MCF 10A (cell line): ENCODE results near the gene METTL1. TPM values are rescaled to one million over a fixed set of nuclear protein-coding genes. Genes with fewer than 3 reads are reported as not detected.

Experiments used
- BruUV-seq: library from RNA; stranded (reverse); fragments of 400-500 nt; replicated peaks from 2 replicates; lab custom pipeline; 2021; lab: Mats Ljungman, UMichigan
- CTCF ChIA-PET: fragments of 300-600 bp; sonication (Branson Sonifier 250); formaldehyde crosslinking; extraction: SDS; loops from one replicate; lab custom pipeline; 2021; ENCODE audit warnings: antibody characterized with exemption, inconsistent platforms; lab: Yijun Ruan, JAX
- POLR2A ChIA-PET: fragments of 300-600, 350-650 bp; sonication (Branson Sonifier 250); formaldehyde crosslinking; extraction: SDS; loops from one replicate; lab custom pipeline; 2020; ENCODE audit warnings: antibody characterized with exemption, inconsistent platforms; lab: Yijun Ruan, JAX
- DNase-seq: peaks from one replicate; pipeline ENCODE4 v3.0.0-alpha.2; 2018; ENCODE audit not compliant: unreplicated experiment
- H3K27ac Mint-ChIP-seq: one replicate; pipeline ENCODE4 v1.8.0; 2022; ENCODE audit warnings: mild to moderate bottlenecking, low read depth, mixed read lengths; ENCODE audit not compliant: unreplicated experiment
- H3K27me3 Mint-ChIP-seq: one replicate; pipeline ENCODE4 v1.8.0; 2022; ENCODE audit warnings: mixed read lengths; ENCODE audit not compliant: insufficient read depth, unreplicated experiment
- H3K36me3 Mint-ChIP-seq: one replicate; pipeline ENCODE4 v1.8.0; 2022; ENCODE audit warnings: mild to moderate bottlenecking, moderate library complexity, mixed read lengths; ENCODE audit not compliant: insufficient read depth, unreplicated experiment
- H3K4me1 Mint-ChIP-seq: one replicate; pipeline ENCODE4 v1.8.0; 2022; ENCODE audit warnings: mixed read lengths; ENCODE audit not compliant: insufficient read depth, unreplicated experiment
- H3K4me3 Mint-ChIP-seq: one replicate; pipeline ENCODE4 v1.8.0; 2022; ENCODE audit warnings: mild to moderate bottlenecking, moderate library complexity, mixed read lengths; ENCODE audit not compliant: unreplicated experiment
- H3K9me3 Mint-ChIP-seq: one replicate; pipeline ENCODE4 v1.8.0; 2022; ENCODE audit warnings: mixed read lengths; ENCODE audit not compliant: unreplicated experiment
- CTCF ChIP-seq: fragments of 200-600 bp; IDR thresholded peaks from one replicate; pipeline ENCODE4 v1.8.0; 2022; ENCODE audit warnings: antibody characterized with exemption, mild to moderate bottlenecking; ENCODE audit not compliant: unreplicated experiment
- intact Hi-C: fragments of 100-400 bp; cut with micrococcal nuclease; formaldehyde crosslinking; loops from 2 replicates; pipeline ENCODE4 v1.14.1; 2022
- total RNA-seq: library from RNA; stranded (reverse); gene quantifications from 2 replicates; pipeline ENCODE4 v1.2.3, GENCODE V29; 2022

The METTL1 gene
- total RNA-seq, 1 experiment from 2014 or later = 40.6 TPM

GRCh38 chr12:57751788-57752667, 19.9 kb downstream of the METTL1 start, which contains the start of gene CDK4:
CDK4 (minus strand) TSS chr12:57752310; CDS start chr12:57751717, 593 bp downstream.
- CTCF ChIA-PET = interaction anchor here (0.6 to 1.2 kb wide), 4 partner anchors 8 to 564 kb away, joined by 3 to 5 read pairs (median 4); no protein-coding TSS in a partner anchor
- TF ChIP-seq CTCF = no peak

GRCh38 chr12:57751432-57751787, 20.5 kb downstream of the METTL1 start:
- DNase-seq = no peak

More at GRCh38 chr12:57751788-57752667, 19.9 kb downstream of the METTL1 start, which contains the start of gene CDK4:
- intact Hi-C loops = no loop called here
- Mint-ChIP-seq H3K4me1 (peaks cover 40% of the 10 kb centered on the region), H3K27ac (peak within 1 kb of the TSS; percentile 93), H3K9me3 (no peaks in the 10 kb centered on the region), H3K27me3 (no peaks in the 10 kb centered on the region), H3K36me3 (peaks cover 51% of the 10 kb centered on the region), H3K4me3 (peak within 1 kb of the TSS; percentile 92)
- BruUV-seq = TSS peak; percentile 73
- DNase-seq = peak; percentile 99
- POLR2A ChIA-PET = interaction anchor here (0.6 to 1.2 kb wide), 10 partner anchors 8 to 262 kb away, joined by 3 to 12 read pairs (median 4); partner anchors contain the start of genes CYP27B1, DDIT3, EEF1AKMT3 and METTL1

GRCh38 chr12:57750561-57751431, 21.1 kb downstream of the METTL1 start:
- peaks cover 42% of the 10 kb centered on the region for H3K4me1 Mint-ChIP-seq
- peak overlapping the region; percentile 93 for H3K27ac Mint-ChIP-seq
- H3K4me3 Mint-ChIP-seq = peak overlapping the region; percentile 92
- no peaks in the 10 kb centered on the region for H3K27me3 Mint-ChIP-seq
- ChIA-PET CTCF (interaction anchor here (0.6 to 3.1 kb wide), 7 partner anchors 9 to 154 kb away, joined by 3 to 11 read pairs (median 3); no protein-coding TSS in a partner anchor), POLR2A (interaction anchor here (0.5 to 1.9 kb wide), 4 partner anchors 16 to 197 kb away, joined by 4 to 13 read pairs (median 4); partner anchors contain the start of genes CYP27B1, EEF1AKMT3 and METTL1)
- intact Hi-C loops = no loop called here
- no peak for TF ChIP-seq CTCF
- H3K36me3 Mint-ChIP-seq = peaks cover 56% of the 10 kb centered on the region
- no TSS peak for BruUV-seq
- DNase-seq = no peak
- no peaks in the 10 kb centered on the region for H3K9me3 Mint-ChIP-seq

More at GRCh38 chr12:57751432-57751787, 20.5 kb downstream of the METTL1 start:
- Mint-ChIP-seq H3K4me3 (peak overlapping the region; percentile 92), H3K27me3 (no peaks in the 10 kb centered on the region), H3K36me3 (peaks cover 52% of the 10 kb centered on the region), H3K27ac (peak overlapping the region; percentile 93), H3K4me1 (peaks cover 38% of the 10 kb centered on the region), H3K9me3 (no peaks in the 10 kb centered on the region)
- intact Hi-C loops = no loop called here
- POLR2A ChIA-PET = interaction anchor here (0.9 to 1.2 kb wide), 3 partner anchors 13 to 21 kb away, joined by 4 to 12 read pairs (median 9); partner anchors contain the start of genes CYP27B1, EEF1AKMT3 and METTL1
- no TSS peak for BruUV-seq
- no peak for TF ChIP-seq CTCF
- CTCF ChIA-PET = interaction anchor here (0.6 to 3.1 kb wide), 5 partner anchors 10 to 25 kb away, joined by 3 to 11 read pairs (median 3); no protein-coding TSS in a partner anchor
